ENCODE results near the gene SCGB1D1. TPM values are rescaled to one million over a fixed set of nuclear protein-coding genes. Genes with fewer than 3 reads are reported as not detected.

SCGB1D1 gene
- total RNA-seq, 1 experiment from 2014 or later, result not detected

GRCh38 chr11:62171261-62171723 lies 18.7 kb upstream of the SCGB1D1 start:
- ChIA-PET CTCF (interaction anchor here (0.7 to 2.2 kb wide), 12 partner anchors 13 to 169 kb away, joined by 3 to 12 read pairs (median 4); partner anchors contain the start of gene SCGB1D2), POLR2A (no interaction called here)
- peak overlapping the region; percentile 39; the same call in 1 of the 2 replicates for H3K4me3 Mint-ChIP-seq
- 0 out of 2 replicates have a peak, but pooled peaks cover 3% of the 10 kb centered on the region for H3K4me1 Mint-ChIP-seq
- no peaks in the 10 kb centered on the region for H3K9me3 Mint-ChIP-seq
- no peak overlapping the region for H3K27ac Mint-ChIP-seq
- H3K36me3 Mint-ChIP-seq, result no peaks in the 10 kb centered on the region
- TF ChIP-seq TEAD4 (CRISPR knock-in tag; IDR thresholded peaks at IDR 0.05) (no peak), CTCF (IDR thresholded peaks at IDR 0.05) (peak; percentile 57), SMAD4 (CRISPR knock-in tag; IDR thresholded peaks at IDR 0.05) (no peak), SP1 (CRISPR knock-in tag; conservative IDR thresholded peaks at IDR 0.05) (no peak)
- DNase-seq (ENCODE audit: low spot score) (peak; percentile 86), ATAC-seq (peak; percentile 89)
- peaks cover 11% of the 10 kb centered on the region for H3K27me3 Mint-ChIP-seq (ENCODE audit: low read depth)

GRCh38 chr11:62172294-62172693 lies 17.7 kb upstream of the SCGB1D1 start:
- ChIA-PET CTCF (interaction anchor here (0.6 to 2.2 kb wide), 8 partner anchors 15 to 168 kb away, joined by 3 to 12 read pairs (median 5); partner anchors contain the start of gene SCGB1D2), POLR2A (no interaction called here)
- ATAC-seq, result no peak
- Mint-ChIP-seq H3K27ac (no peak overlapping the region), H3K4me1 (0 out of 2 replicates have a peak, but pooled peaks cover 3% of the 10 kb centered on the region), H3K4me3 (no peak overlapping the region), H3K36me3 (no peaks in the 10 kb centered on the region), H3K27me3 (ENCODE audit: low read depth) (peaks cover 11% of the 10 kb centered on the region), H3K9me3 (no peaks in the 10 kb centered on the region)
- DNase-seq (ENCODE audit: low spot score), result no peak
- TF ChIP-seq CDX4 (CRISPR knock-in tag; IDR thresholded peaks at IDR 0.05; ENCODE audit: borderline replicate concordance) (no peak), PRRX2 (CRISPR knock-in tag; IDR thresholded peaks at IDR 0.05) (no peak), E2F5 (CRISPR knock-in tag; IDR thresholded peaks at IDR 0.05) (no peak), ESRRA (CRISPR knock-in tag; IDR thresholded peaks at IDR 0.05; ENCODE audit: borderline replicate concordance) (no peak), ETV6 (CRISPR knock-in tag; IDR thresholded peaks at IDR 0.05) (no peak), NFATC4 (CRISPR knock-in tag; IDR thresholded peaks at IDR 0.05) (no peak), ZNF416 (CRISPR knock-in tag; IDR thresholded peaks at IDR 0.05) (no peak), EMX1 (CRISPR knock-in tag; IDR thresholded peaks at IDR 0.05) (no peak), E2F4 (CRISPR knock-in tag; IDR thresholded peaks at IDR 0.05; ENCODE audit: borderline replicate concordance, low read depth) (no peak), ZNF121 (CRISPR knock-in tag; IDR thresholded peaks at IDR 0.05) (no peak), ZNF425 (CRISPR knock-in tag; conservative IDR thresholded peaks at IDR 0.05) (no peak), ZNF138 (CRISPR knock-in tag; conservative IDR thresholded peaks at IDR 0.05) (no peak), AR (CRISPR knock-in tag; IDR thresholded peaks at IDR 0.05) (no peak), FOXK1 (CRISPR knock-in tag; IDR thresholded peaks at IDR 0.05) (no peak), IRF2 (CRISPR knock-in tag; IDR thresholded peaks at IDR 0.05; ENCODE audit: borderline replicate concordance, low read depth) (no peak), ATF2 (CRISPR knock-in tag; IDR thresholded peaks at IDR 0.05; ENCODE audit: borderline replicate concordance, low read depth) (no peak), SMAD4 (CRISPR knock-in tag; IDR thresholded peaks at IDR 0.05) (no peak), STAT6 (CRISPR knock-in tag; conservative IDR thresholded peaks at IDR 0.05; ENCODE audit: low read depth) (no peak)

Data from WTC11 (cell line).